SU-DHL-6 (cell line): ENCODE data around the gene PACS1.

ENCODE experiments used
- H2AFZ ChIP-seq: fragments of 200-600 bp; sonication (generic); 2 replicates; pipeline ENCODE4 v1.6.1; 2014; ENCODE audit warnings: low read depth, mild to moderate bottlenecking, moderate library complexity, mixed read lengths, antibody characterized with exemption, low read length; ENCODE audit not compliant: severe bottlenecking
- H3F3A ChIP-seq: fragments of 200-600 bp; shearing (Covaris generic); 2 replicates; pipeline ENCODE4 v1.6.0; 2016; ENCODE audit warnings: antibody characterized with exemption, mild to moderate bottlenecking; ENCODE audit not compliant: insufficient read depth
- H3K27ac ChIP-seq: fragments of 200-600 bp; sonication (generic); 2 replicates; pipeline ENCODE4 v1.5.1; 2016; ENCODE audit warnings: low read depth, mild to moderate bottlenecking, low read length, moderate library complexity, mixed read lengths
- H3K27me3 ChIP-seq: fragments of 200-600 bp; sonication (generic), shearing (Covaris generic); 2 replicates; pipeline ENCODE4 v1.6.0; 2014; ENCODE audit warnings: mild to moderate bottlenecking, low read length
- H3K36me3 ChIP-seq: fragments of 200-600 bp; sonication (generic); 2 replicates; pipeline ENCODE4 v1.6.1; 2014; ENCODE audit warnings: mild to moderate bottlenecking, low read length, mixed read lengths
- H3K4me2 ChIP-seq: fragments of 300-600, 200-600 bp; shearing (Covaris generic), sonication (generic); 2 replicates; pipeline ENCODE4 v1.6.0; 2014; ENCODE audit warnings: low read length, low read depth, mild to moderate bottlenecking; ENCODE audit not compliant: poor library complexity, severe bottlenecking
- H3K4me3 ChIP-seq: fragments of 200-600 bp; sonication (generic); 2 replicates; pipeline ENCODE4 v1.5.1; 2014; ENCODE audit warnings: antibody characterized with exemption, low read length, mild to moderate bottlenecking, mixed read lengths; ENCODE audit not compliant: insufficient read depth, poor library complexity, severe bottlenecking
- H3K79me2 ChIP-seq: fragments of 200-600 bp; sonication (generic); 2 replicates; pipeline ENCODE4 v1.6.1; 2014; ENCODE audit warnings: mild to moderate bottlenecking, low read length, moderate library complexity; ENCODE audit not compliant: insufficient read depth
- H3K9ac ChIP-seq: fragments of 200-600 bp; sonication (generic); 2 replicates; pipeline ENCODE4 v1.7.0; 2014; ENCODE audit warnings: mild to moderate bottlenecking, low read length
- H3K9me2 ChIP-seq: fragments of 200-600 bp; sonication (generic); replicated peaks from 2 replicates; pipeline ENCODE4 v1.6.1; 2014; ENCODE audit warnings: low read length; ENCODE audit not compliant: insufficient read depth
- H3K9me3 ChIP-seq: fragments of 200-600 bp; sonication (generic); 2 replicates; pipeline ENCODE4 v1.6.1; 2014; ENCODE audit warnings: low read length, mixed read lengths; ENCODE audit not compliant: insufficient read depth
- H4K20me1 ChIP-seq: fragments of 200-600 bp; sonication (generic); 2 replicates; pipeline ENCODE4 v1.6.1; 2014; ENCODE audit warnings: low read depth, mild to moderate bottlenecking, antibody characterized with exemption, low read length, moderate library complexity, mixed read lengths
- EZH2phosphoT487 ChIP-seq: fragments of 200-600 bp; sonication (generic), shearing (Covaris generic); conservative IDR thresholded peaks from 2 replicates; pipeline ENCODE4 v1.6.1; 2018; ENCODE audit warnings: mild to moderate bottlenecking, antibody characterized with exemption, low read length, moderate library complexity, mixed read lengths
- TF ChIP-seq, protein P1 (sequence below): fragments of 200-600 bp; sonication (generic); IDR thresholded peaks from one replicate; pipeline ENCODE4 v1.5.1; 2017; ENCODE audit warnings: antibody characterized with exemption, mild to moderate bottlenecking, low read length, moderate library complexity; ENCODE audit not compliant: insufficient read depth, poor library complexity, severe bottlenecking

PACS1 gene

GRCh38 chr11:66227700-66228099 lies 157.6 kb downstream of the PACS1 start:
- no peaks in the 10 kb centered on the region for H3K9me2 ChIP-seq
- H4K20me1 ChIP-seq = no peaks in the 10 kb centered on the region
- no peaks in the 10 kb centered on the region for H3K27me3 ChIP-seq
- H3K9ac ChIP-seq = no peak overlapping the region
- no peak overlapping the region for H3K27ac ChIP-seq
- H3K79me2 ChIP-seq = no peaks in the 10 kb centered on the region
- H2AFZ ChIP-seq = no peak overlapping the region
- H3K4me3 ChIP-seq = no peak overlapping the region
- no peak overlapping the region for H3K4me2 ChIP-seq
- H3F3A ChIP-seq = no peaks in the 10 kb centered on the region
- H3K36me3 ChIP-seq = no peaks in the 10 kb centered on the region
- no peaks in the 10 kb centered on the region for H3K9me3 ChIP-seq
- no peak for TF ChIP-seq EZH2phosphoT487
- TF ChIP-seq, protein P1, sequence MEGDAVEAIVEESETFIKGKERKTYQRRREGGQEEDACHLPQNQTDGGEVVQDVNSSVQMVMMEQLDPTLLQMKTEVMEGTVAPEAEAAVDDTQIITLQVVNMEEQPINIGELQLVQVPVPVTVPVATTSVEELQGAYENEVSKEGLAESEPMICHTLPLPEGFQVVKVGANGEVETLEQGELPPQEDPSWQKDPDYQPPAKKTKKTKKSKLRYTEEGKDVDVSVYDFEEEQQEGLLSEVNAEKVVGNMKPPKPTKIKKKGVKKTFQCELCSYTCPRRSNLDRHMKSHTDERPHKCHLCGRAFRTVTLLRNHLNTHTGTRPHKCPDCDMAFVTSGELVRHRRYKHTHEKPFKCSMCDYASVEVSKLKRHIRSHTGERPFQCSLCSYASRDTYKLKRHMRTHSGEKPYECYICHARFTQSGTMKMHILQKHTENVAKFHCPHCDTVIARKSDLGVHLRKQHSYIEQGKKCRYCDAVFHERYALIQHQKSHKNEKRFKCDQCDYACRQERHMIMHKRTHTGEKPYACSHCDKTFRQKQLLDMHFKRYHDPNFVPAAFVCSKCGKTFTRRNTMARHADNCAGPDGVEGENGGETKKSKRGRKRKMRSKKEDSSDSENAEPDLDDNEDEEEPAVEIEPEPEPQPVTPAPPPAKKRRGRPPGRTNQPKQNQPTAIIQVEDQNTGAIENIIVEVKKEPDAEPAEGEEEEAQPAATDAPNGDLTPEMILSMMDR = no peak

DNA sequence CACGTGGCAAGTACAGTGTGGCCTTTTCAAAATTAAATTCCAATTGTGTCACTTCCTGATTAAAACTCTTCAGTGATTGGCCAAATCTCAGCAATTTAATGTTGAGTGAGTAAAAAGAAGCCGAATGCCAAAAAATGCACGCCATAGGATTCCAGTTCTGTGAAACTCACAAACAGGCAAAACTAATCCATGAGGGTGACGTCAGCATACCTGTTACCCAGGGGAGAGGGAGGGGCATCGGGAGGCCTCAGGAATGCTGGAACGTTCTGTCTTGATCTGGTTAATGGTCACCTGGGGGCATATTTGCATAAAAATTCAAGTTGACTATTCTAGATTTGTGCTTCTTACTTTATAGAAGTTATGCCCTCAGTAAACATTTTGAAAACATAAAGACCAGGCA lies 158.4 kb downstream of the PACS1 start:
- Histone ChIP-seq H4K20me1 (no peaks in the 10 kb centered on the region), H3K4me2 (no peak overlapping the region), H3K9me2 (no peaks in the 10 kb centered on the region), H2AFZ (no peak overlapping the region), H3K9me3 (no peaks in the 10 kb centered on the region), H3K27me3 (no peaks in the 10 kb centered on the region), H3K4me3 (no peak overlapping the region), H3K79me2 (no peaks in the 10 kb centered on the region), H3F3A (no peaks in the 10 kb centered on the region), H3K36me3 (no peaks in the 10 kb centered on the region), H3K27ac (no peak overlapping the region), H3K9ac (no peak overlapping the region)
- TF ChIP-seq, protein P1 = no peak
- no peak for TF ChIP-seq EZH2phosphoT487

- Histone ChIP-seq H3K79me2 (no peaks in the 10 kb centered on the region), H3K36me3 (no peaks in the 10 kb centered on the region), H3K9me3 (no peaks in the 10 kb centered on the region), H2AFZ (no peak overlapping the region), H3K9me2 (no peaks in the 10 kb centered on the region), H3F3A (no peaks in the 10 kb centered on the region), H3K27ac (no peak overlapping the region), H4K20me1 (no peaks in the 10 kb centered on the region), H3K4me3 (no peak overlapping the region), H3K4me2 (no peak overlapping the region), H3K9ac (no peak overlapping the region), H3K27me3 (no peaks in the 10 kb centered on the region)
- TF ChIP-seq, protein P1 = no peak
- TF ChIP-seq EZH2phosphoT487 = no peak
These were observed 160.1 kb downstream of the PACS1 start for GRCh38 chr11:66230156-66230555.
